WTC11 (cell line): ENCODE data around the gene GNAS-AS1.

Experiments used
- CTCF ChIP-seq: fragments of 200-600 bp; IDR thresholded peaks from 2 replicates; pipeline ENCODE4 v1.8.0; 2022; ENCODE audit warnings: antibody characterized with exemption
- ELF4 ChIP-seq: sonication (generic); formaldehyde crosslinking; IDR thresholded peaks from 2 replicates; pipeline ENCODE4 v1.8.1; 2022; ENCODE audit warnings: low read depth, mild to moderate bottlenecking, moderate library complexity, missing genetic modification reagents
- GABPB1 ChIP-seq: sonication (generic); formaldehyde crosslinking; IDR thresholded peaks from 2 replicates; pipeline ENCODE4 v1.8.1; 2023; ENCODE audit warnings: mild to moderate bottlenecking, missing genetic modification reagents
- JUN ChIP-seq: sonication (generic); formaldehyde crosslinking; IDR thresholded peaks from 2 replicates; pipeline ENCODE4 v1.8.0; 2023; ENCODE audit warnings: mild to moderate bottlenecking, missing genetic modification reagents
- MYBL2 ChIP-seq: sonication (generic); formaldehyde crosslinking; IDR thresholded peaks from 2 replicates; pipeline ENCODE4 v1.8.1; 2023; ENCODE audit warnings: mild to moderate bottlenecking, moderate library complexity, missing genetic modification reagents
- NR2C2 ChIP-seq: sonication (generic); formaldehyde crosslinking; IDR thresholded peaks from 2 replicates; pipeline ENCODE4 v1.8.0; 2022; ENCODE audit warnings: mild to moderate bottlenecking, missing genetic modification reagents
- NR3C1 ChIP-seq: sonication (generic); formaldehyde crosslinking; conservative IDR thresholded peaks from 2 replicates; pipeline ENCODE4 v1.8.1; 2023; ENCODE audit warnings: low read depth, mild to moderate bottlenecking, missing genetic modification reagents
- PREB ChIP-seq: sonication (generic); formaldehyde crosslinking; IDR thresholded peaks from 2 replicates; pipeline ENCODE4 v1.8.1; 2022; ENCODE audit warnings: mild to moderate bottlenecking, missing genetic modification reagents, moderate library complexity, borderline replicate concordance
- ZNF416 ChIP-seq: fragments of 250-450 bp; sonication (Bioruptor Pico); IDR thresholded peaks from 2 replicates; pipeline ENCODE4 v1.9.0; 2021; ENCODE audit warnings: mild to moderate bottlenecking, inconsistent platforms

GRCh38 chr20:58855506-58856389 is 5.0 kb upstream of the GNAS-AS1 start:
- TF ChIP-seq CTCF (no peak), JUN (CRISPR knock-in tag) (no peak), NR2C2 (CRISPR knock-in tag) (no peak), MYBL2 (no peak), ELF4 (CRISPR knock-in tag) (no peak), PREB (CRISPR knock-in tag) (no peak), GABPB1 (no peak), NR3C1 (CRISPR knock-in tag) (no peak), ZNF416 (CRISPR knock-in tag) (no peak)
